K562 (cell line): ENCODE measurements around the gene NEDD1. TPM values are rescaled to one million over a fixed set of nuclear protein-coding genes. Genes with fewer than 3 reads are reported as not detected.

Experiments
- ADNP ChIP-seq: fragments of 200-800 bp; sonication (Bioruptor generic); IDR thresholded peaks from 2 replicates; pipeline ENCODE4 v1.6.1; 2016; ENCODE audit warnings: missing genetic modification characterization, missing compliant biosample characterization
- CEBPG ChIP-seq, 3 experiments: fragments of 200-800 bp in 1 of 3; sonication (Bioruptor generic) in 1 of 3; sonication (generic) in 1 of 3; formaldehyde crosslinking in 1 of 3; IDR thresholded peaks in 2 of 3; conservative IDR thresholded peaks in 1 of 3; 2 replicates each; pipeline versions ENCODE4 v1.6.1 to v1.8.0; 2016 to 2022; ENCODE audit warnings: missing compliant biosample characterization in 2 of 3, missing genetic modification characterization in 2 of 3, mild to moderate bottlenecking in 1 of 3, missing genetic modification reagents in 1 of 3
- CLOCK ChIP-seq: fragments of 250-450 bp; sonication (Bioruptor Pico); IDR thresholded peaks from 2 replicates; pipeline ENCODE4 v1.4.0; 2020; ENCODE audit warnings: mild to moderate bottlenecking, moderate library complexity, borderline replicate concordance
- ELF2 ChIP-seq: fragments of 250-450 bp; sonication (Bioruptor Pico); IDR thresholded peaks from 2 replicates; pipeline ENCODE4 v1.5.0; 2021; ENCODE audit warnings: mild to moderate bottlenecking
- ETV6 ChIP-seq, 3 experiments: fragments of 150-350 bp in 1 of 3; sonication (generic) in 1 of 3; formaldehyde crosslinking in 1 of 3; IDR thresholded peaks; 2 replicates each; pipeline versions ENCODE4 v1.6.1 to v1.8.0; 2014 to 2022; ENCODE audit warnings: borderline replicate concordance in 2 of 3, low read depth in 2 of 3, antibody characterized with exemption in 1 of 3, low read length in 1 of 3, mild to moderate bottlenecking in 1 of 3, missing genetic modification reagents in 1 of 3
- FUS ChIP-seq: fragments of 200-400 bp; formaldehyde crosslinking; optimal IDR thresholded peaks from 2 replicates; pipeline ENCODE3; 2017; ENCODE audit warnings: low read depth, low read length
- JUND ChIP-seq, 2 experiments: IDR thresholded peaks; 2 replicates in 1 of 2; 3 replicates in 1 of 2; pipeline ENCODE4 v1.6.1; 2011; ENCODE audit warnings: borderline replicate concordance in 2 of 2, low read depth in 2 of 2, low read length in 2 of 2, improper control_type of control experiment in 1 of 2, missing biosample characterization in 1 of 2, missing genetic modification characterization in 1 of 2, missing genetic modification reagents in 1 of 2
- MYBL2 ChIP-seq, 2 experiments: fragments of 450-650 bp in 1 of 2; sonication (generic) in 1 of 2; formaldehyde crosslinking in 1 of 2; IDR thresholded peaks; 2 replicates each; pipeline versions ENCODE4 v1.6.1 to v1.8.1; 2017 to 2022; ENCODE audit warnings: borderline replicate concordance in 1 of 2, inconsistent platforms in 1 of 2, low read depth in 1 of 2, mild to moderate bottlenecking in 1 of 2, missing genetic modification reagents in 1 of 2, moderate library complexity in 1 of 2
- MYC ChIP-seq, 2 experiments: fragments of 250-450 bp in 1 of 2; sonication (Bioruptor Pico) in 1 of 2; IDR thresholded peaks; 2 replicates each; pipeline versions ENCODE4 v1.5.1 to v1.6.1; 2012 to 2021; ENCODE audit warnings: low read depth in 2 of 2, borderline replicate concordance in 1 of 2, improper control_type of control experiment in 1 of 2, low read length in 1 of 2, mild to moderate bottlenecking in 1 of 2, moderate library complexity in 1 of 2
- NR2C1 ChIP-seq, 2 experiments: fragments of 450-650 bp; IDR thresholded peaks; 2 replicates each; pipeline ENCODE4 v1.6.1; 2017; ENCODE audit warnings: mild to moderate bottlenecking in 2 of 2, antibody characterized with exemption in 1 of 2, inconsistent platforms in 1 of 2, missing compliant biosample characterization in 1 of 2, missing genetic modification characterization in 1 of 2
- RBM22 ChIP-seq: fragments of 200-400 bp; formaldehyde crosslinking; IDR thresholded peaks from 2 replicates; pipeline ENCODE4 v1.6.1; 2018; ENCODE audit warnings: low read length, low read depth; ENCODE audit not compliant: poor library complexity, severe bottlenecking
- SRSF3 ChIP-seq: fragments of 200-400 bp; formaldehyde crosslinking; IDR thresholded peaks from 2 replicates; pipeline ENCODE4 v1.6.1; 2016; ENCODE audit warnings: mild to moderate bottlenecking, low read length, moderate library complexity; ENCODE audit not compliant: insufficient read depth
- ZBTB9 ChIP-seq: fragments of 450-650 bp; formaldehyde crosslinking; IDR thresholded peaks from 2 replicates; pipeline ENCODE4 v1.4.0; 2020; ENCODE audit warnings: mild to moderate bottlenecking, moderate library complexity
- ZNF124 ChIP-seq: sonication (generic); formaldehyde crosslinking; IDR thresholded peaks from 2 replicates; pipeline ENCODE4 v1.8.1; 2022; ENCODE audit warnings: missing genetic modification reagents
- ZNF217 ChIP-seq: sonication (generic); formaldehyde crosslinking; IDR thresholded peaks from 2 replicates; pipeline ENCODE4 v1.8.0; 2022; ENCODE audit warnings: mild to moderate bottlenecking, missing genetic modification reagents
- ZNF239 ChIP-seq: fragments of 250-450 bp; sonication (Bioruptor Pico); IDR thresholded peaks from 2 replicates; pipeline ENCODE4 v1.4.0; 2020; ENCODE audit warnings: mild to moderate bottlenecking
- ZNF282 ChIP-seq: sonication (generic); formaldehyde crosslinking; IDR thresholded peaks from 2 replicates; pipeline ENCODE4 v1.8.1; 2023; ENCODE audit warnings: missing genetic modification reagents
- polyA plus RNA-seq, 8 experiments: library from polyadenylated mRNA; depleted of rRNA in 4 of 8; stranded (reverse) in 5 of 8; unstranded in 3 of 8; fragments of >200 nt; fragmentation: Nextera tagmentation in 2 of 8; fragmentation: Illumina TruSeq in 1 of 8; extraction: Ambion mirVana in 2 of 8; extraction: Trizol in 1 of 8; gene quantifications; 2 replicates each; pipeline versions ENCODE4 v1.2.1 to v1.2.3, GENCODE V29; 2011 to 2014; ENCODE audit warnings: inconsistent platforms in 1 of 8, missing spikeins in 1 of 8
- total RNA-seq, 7 experiments: library from RNA; depleted of rRNA in 6 of 7; stranded (reverse); fragments of >200 nt in 6 of 7; fragmentation: Illumina TruSeq in 2 of 7; extraction: Trizol in 2 of 7; gene quantifications; 2 replicates each; pipeline versions ENCODE4 v1.2.1 to v1.2.3, GENCODE V29; 2011 to 2021; ENCODE audit warnings: low replicate concordance in 1 of 7
- TF ChIP-seq, protein P1 (sequence below): fragments of 450-650 bp; conservative IDR thresholded peaks from 2 replicates; pipeline ENCODE4 v1.6.1; 2016; ENCODE audit warnings: missing genetic modification characterization, low read depth, mild to moderate bottlenecking, missing compliant biosample characterization, moderate library complexity

NEDD1 gene
- total and polyA plus RNA-seq, 9 of the 15 experiments (the other 6 are each of a cell fraction or from before 2014, with no cell fraction given) = 7.5 to 29.3 (median 14.8) TPM

DNA sequence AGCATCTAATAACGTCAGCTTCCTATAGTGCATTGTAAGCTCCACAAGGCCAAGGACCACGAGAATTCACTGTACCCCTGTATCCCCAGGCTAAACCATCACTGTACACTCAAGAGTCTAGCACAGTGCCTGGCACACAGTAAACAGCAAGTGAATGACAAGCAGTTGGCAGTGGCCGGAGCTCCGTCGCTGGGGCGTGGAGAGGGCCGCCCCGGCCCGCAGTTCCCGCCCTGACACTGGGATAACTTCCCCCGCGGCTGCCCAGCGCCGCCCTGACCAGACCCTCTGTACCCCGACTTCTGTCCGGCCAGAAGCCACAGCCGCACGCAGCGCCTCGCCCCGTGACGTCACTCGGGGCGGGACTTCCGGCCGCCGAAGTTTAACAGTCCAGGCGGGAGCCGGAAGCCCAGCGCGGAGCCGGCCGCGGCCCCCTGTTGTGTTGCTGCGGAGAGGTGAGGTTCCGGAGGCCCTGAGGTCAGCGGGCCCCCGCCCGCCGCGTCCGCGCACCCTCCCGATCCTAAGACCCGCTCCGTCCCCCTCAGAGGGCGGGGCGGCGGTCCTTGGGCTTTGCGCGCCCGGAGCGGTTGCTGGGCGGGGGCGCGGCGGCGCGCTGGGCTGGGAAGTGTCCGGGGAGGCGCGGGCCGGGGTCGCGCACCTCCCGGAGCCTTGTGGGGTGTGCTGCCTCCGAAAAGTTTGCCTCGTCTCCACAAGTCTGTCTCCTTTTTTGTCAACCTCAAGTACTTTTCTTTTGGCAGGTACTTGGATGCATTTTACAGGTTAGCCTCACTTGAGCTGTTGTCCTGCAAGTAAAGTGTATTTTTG is at the start of gene NEDD1 (continued):
- TF ChIP-seq ZBTB9 (CRISPR knock-in tag) = peak; percentile 63; the same call in 1 of the 2 replicates
- peak; percentile 26; the same call in 1 of the 2 replicates for TF ChIP-seq MYBL2 (IDR thresholded peaks at IDR 0.05; ENCODE audit: low read depth)
- TF ChIP-seq MYBL2 (CRISPR knock-in tag; IDR thresholded peaks at IDR 0.05; ENCODE audit: borderline replicate concordance) = no peak
- TF ChIP-seq ADNP (tag) = peak; percentile 93
- no peak for TF ChIP-seq ZNF124 (CRISPR knock-in tag)
- peak; percentile 80 for TF ChIP-seq JUND (IDR thresholded peaks at IDR 0.05; ENCODE audit: borderline replicate concordance, low read depth, low read length)
- peak; percentile 77; the same call in 2 of the 3 replicates for TF ChIP-seq JUND (tag; IDR thresholded peaks at IDR 0.05; ENCODE audit: borderline replicate concordance, low read depth, low read length)
- peak; percentile 75 for TF ChIP-seq FUS
- no peak for TF ChIP-seq SRSF3
- peak; percentile 25; the same call in 1 of the 2 replicates for TF ChIP-seq MYC (IDR thresholded peaks at IDR 0.05; ENCODE audit: low read depth, low read length)
- TF ChIP-seq MYC (CRISPR knock-in tag; IDR thresholded peaks at IDR 0.05; ENCODE audit: borderline replicate concordance, low read depth) = no peak; the same call in 1 of the 2 replicates
- TF ChIP-seq ELF2 = no peak
- TF ChIP-seq ETV6 (IDR thresholded peaks at IDR 0.05; ENCODE audit: borderline replicate concordance in 1 of 2, low read depth in 2 of 2, low read length in 1 of 2) = no peak
- no peak for TF ChIP-seq ETV6 (CRISPR knock-in tag; IDR thresholded peaks at IDR 0.05; ENCODE audit: borderline replicate concordance)
- TF ChIP-seq, protein P1, sequence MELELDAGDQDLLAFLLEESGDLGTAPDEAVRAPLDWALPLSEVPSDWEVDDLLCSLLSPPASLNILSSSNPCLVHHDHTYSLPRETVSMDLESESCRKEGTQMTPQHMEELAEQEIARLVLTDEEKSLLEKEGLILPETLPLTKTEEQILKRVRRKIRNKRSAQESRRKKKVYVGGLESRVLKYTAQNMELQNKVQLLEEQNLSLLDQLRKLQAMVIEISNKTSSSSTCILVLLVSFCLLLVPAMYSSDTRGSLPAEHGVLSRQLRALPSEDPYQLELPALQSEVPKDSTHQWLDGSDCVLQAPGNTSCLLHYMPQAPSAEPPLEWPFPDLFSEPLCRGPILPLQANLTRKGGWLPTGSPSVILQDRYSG = 0 out of 2 replicates have a peak, but pooled peaks have one; percentile 40
- no peak for TF ChIP-seq CEBPG (CRISPR knock-in tag; IDR thresholded peaks at IDR 0.05)
- no peak for TF ChIP-seq CEBPG (tag; conservative IDR thresholded peaks at IDR 0.05 in 1 of 2, IDR thresholded peaks at IDR 0.05 in 1 of 2)
- no peak for TF ChIP-seq RBM22
- TF ChIP-seq CLOCK = no peak
- no peak for TF ChIP-seq ZNF282
- TF ChIP-seq ZNF239 (CRISPR knock-in tag) = no peak
- TF ChIP-seq ZNF217 (CRISPR knock-in tag) = no peak
- TF ChIP-seq NR2C1 (IDR thresholded peaks at IDR 0.05) = peak; percentile 39; the same call in 1 of the 2 replicates
- peak; percentile 50; the same call in 1 of the 2 replicates for TF ChIP-seq NR2C1 (tag; IDR thresholded peaks at IDR 0.05)
